ENCODE results near the gene OSER1. TPM values are rescaled to one million over a fixed set of nuclear protein-coding genes. Genes with fewer than 3 reads are reported as not detected.

Gene OSER1
- polyA plus RNA-seq, 1 donor (not counting 4 experiments of a cell fraction or from before 2014, with no cell fraction given): 41.5 TPM

DNA sequence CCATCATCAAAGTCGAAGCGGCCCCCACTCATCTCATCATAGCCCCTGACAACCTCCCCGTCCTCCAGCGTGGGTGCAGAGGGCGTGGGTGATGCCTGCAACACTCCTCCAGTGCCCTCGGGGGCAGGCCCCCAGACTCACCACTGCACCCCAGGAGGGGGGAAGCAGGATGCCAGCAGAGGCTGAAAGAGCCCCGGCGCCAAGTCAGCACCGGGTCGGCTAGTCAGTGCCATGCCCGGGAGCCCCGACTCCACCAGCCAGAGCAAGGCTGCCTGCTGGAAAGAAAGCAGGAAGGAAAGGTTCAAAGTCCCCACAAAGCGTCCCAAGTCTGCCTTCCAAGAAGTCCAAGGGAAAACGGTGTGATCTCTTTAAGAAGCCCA, 23.9 kb downstream of the OSER1 start:
- FAIRE-seq: no peak

DNA sequence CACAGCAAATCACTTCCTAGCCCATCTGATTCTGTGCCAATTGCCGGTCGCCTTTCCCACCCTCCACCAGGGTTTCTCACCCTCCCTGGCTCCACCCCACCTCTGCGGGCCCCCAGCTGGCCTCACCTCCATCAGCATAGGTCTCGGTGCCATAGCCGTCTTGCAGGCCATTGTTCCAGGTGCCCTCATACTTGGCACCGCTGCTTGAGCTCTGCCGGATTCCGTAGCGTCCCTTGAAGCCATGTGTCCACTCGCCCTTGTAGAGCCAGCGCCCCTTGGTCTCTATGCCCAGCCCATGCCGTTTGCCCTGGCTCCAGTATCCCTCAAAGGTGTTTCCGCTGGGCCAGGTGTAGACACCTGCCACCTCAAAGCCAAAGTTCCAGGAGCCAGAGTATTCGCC, 24.4 kb downstream of the OSER1 start:
- Histone ChIP-seq H2AFZ (ENCODE audit: control insufficient read depth, low read length) (no peak overlapping the region), H3K4me3 (ENCODE audit: control insufficient read depth in 2 of 3, extremely low read depth in 1 of 3, insufficient read depth in 2 of 3, low read depth in 1 of 3, low read length in 3 of 3) (peak overlapping the region; percentile 47 to 63 (median 60)), H3K9ac (ENCODE audit: control insufficient read depth, extremely low read depth, insufficient read depth, low read length) (peak overlapping the region; percentile 86), H3K36me3 (ENCODE audit: control insufficient read depth in 2 of 2, extremely low read depth in 1 of 2, insufficient read depth in 2 of 2, low read length in 2 of 2) (no peaks in the 10 kb centered on the region), H3K27me3 (ENCODE audit: control insufficient read depth, extremely low read depth, insufficient read depth, low read length) (no peaks in the 10 kb centered on the region), H4K20me1 (ENCODE audit: control insufficient read depth, extremely low read depth, insufficient read depth, low read length) (no peaks in the 10 kb centered on the region), H3K4me2 (ENCODE audit: control insufficient read depth, extremely low read depth, insufficient read depth, low read depth, low read length) (peak overlapping the region; percentile 95), H3K79me2 (ENCODE audit: control insufficient read depth, insufficient read depth, low read length) (peaks cover 18% of the 10 kb centered on the region), H3K9me1 (ENCODE audit: control insufficient read depth, extremely low read depth, insufficient read depth, low read length) (no peaks in the 10 kb centered on the region), H3K27ac (ENCODE audit: control insufficient read depth, insufficient read depth, low read length) (no peak overlapping the region), H3K9me3 (ENCODE audit: control insufficient read depth, low read depth, low read length) (no peaks in the 10 kb centered on the region), H3K4me1 (ENCODE audit: control insufficient read depth, extremely low read depth, insufficient read depth, low read length) (peaks cover 61% of the 10 kb centered on the region)
- TF ChIP-seq CTCF (optimal IDR thresholded peaks at IDR 0.05 in 1 of 3, IDR thresholded peaks at IDR 0.05 in 1 of 3, conservative IDR thresholded peaks at IDR 0.05 in 1 of 3; ENCODE audit: extremely low read depth in 1 of 3, insufficient read depth in 2 of 3, low read length in 3 of 3) (no peak), EZH2 (IDR thresholded peaks at IDR 0.05; ENCODE audit: low read length) (no peak)
- dilution Hi-C loops (cut with MboI; ENCODE audit: extremely low pct_ligation_motif_present, low sequenced_read_pairs): no loop called here
- DNase-seq (ENCODE audit: low read depth, low spot score) (no peak), FAIRE-seq (no peak)

More for the DNA sequence above, 23.9 kb downstream of the OSER1 start:
- DNase-seq (ENCODE audit: low read depth, low spot score): no peak
- Histone ChIP-seq H3K9ac (ENCODE audit: control insufficient read depth, extremely low read depth, insufficient read depth, low read length) (peak overlapping the region; percentile 86), H3K9me1 (ENCODE audit: control insufficient read depth, extremely low read depth, insufficient read depth, low read length) (no peaks in the 10 kb centered on the region), H3K36me3 (ENCODE audit: control insufficient read depth in 2 of 2, extremely low read depth in 1 of 2, insufficient read depth in 2 of 2, low read length in 2 of 2) (no peaks in the 10 kb centered on the region), H3K27me3 (ENCODE audit: control insufficient read depth, extremely low read depth, insufficient read depth, low read length) (no peaks in the 10 kb centered on the region), H3K27ac (ENCODE audit: control insufficient read depth, insufficient read depth, low read length) (peak overlapping the region; percentile 86), H3K4me3 (ENCODE audit: control insufficient read depth in 2 of 3, extremely low read depth in 1 of 3, insufficient read depth in 2 of 3, low read depth in 1 of 3, low read length in 3 of 3) (peak overlapping the region; percentile 47 to 63 (median 60)), H4K20me1 (ENCODE audit: control insufficient read depth, extremely low read depth, insufficient read depth, low read length) (no peaks in the 10 kb centered on the region), H3K4me2 (ENCODE audit: control insufficient read depth, extremely low read depth, insufficient read depth, low read depth, low read length) (peak overlapping the region; percentile 95), H2AFZ (ENCODE audit: control insufficient read depth, low read length) (peak overlapping the region; percentile 50), H3K4me1 (ENCODE audit: control insufficient read depth, extremely low read depth, insufficient read depth, low read length) (peaks cover 56% of the 10 kb centered on the region), H3K79me2 (ENCODE audit: control insufficient read depth, insufficient read depth, low read length) (peaks cover 18% of the 10 kb centered on the region), H3K9me3 (ENCODE audit: control insufficient read depth, low read depth, low read length) (no peaks in the 10 kb centered on the region)
- dilution Hi-C loops (cut with MboI; ENCODE audit: extremely low pct_ligation_motif_present, low sequenced_read_pairs): no loop called here
- TF ChIP-seq CTCF (optimal IDR thresholded peaks at IDR 0.05 in 1 of 3, IDR thresholded peaks at IDR 0.05 in 1 of 3, conservative IDR thresholded peaks at IDR 0.05 in 1 of 3; ENCODE audit: extremely low read depth in 1 of 3, insufficient read depth in 2 of 3, low read length in 3 of 3) (no peak), EZH2 (IDR thresholded peaks at IDR 0.05; ENCODE audit: low read length) (no peak)
